IMR-90 (cell line): ENCODE measurements around the gene NRCAM. TPM values are rescaled to one million over a fixed set of nuclear protein-coding genes. Genes with fewer than 3 reads are reported as not detected.

Source experiments
- ATAC-seq: fragments of 200-7000 bp; cut with Tn5 transposase; 2 replicates; pipeline ENCODE4 v1.9.1; 2020; ENCODE audit warnings: low read depth, mild to moderate bottlenecking, moderate library complexity
- BruUV-seq: library from RNA; stranded (reverse); fragments of 400-500 nt; replicated peaks from 2 replicates; lab custom pipeline; 2021; lab: Mats Ljungman, UMichigan
- CTCF ChIA-PET: fragments of 300-600 bp; formaldehyde crosslinking; extraction: SDS; loops from one replicate; lab custom pipeline; 2021; ENCODE audit warnings: antibody characterized with exemption; lab: Yijun Ruan, JAX
- POLR2A ChIA-PET: fragments of 300-600 bp; sonication (Branson Sonifier 250); formaldehyde crosslinking; loops from one replicate; lab custom pipeline; 2022; ENCODE audit warnings: antibody characterized with exemption; ENCODE audit not compliant: unreplicated experiment; lab: Charles Lee
- DNase-seq: peaks from one replicate; pipeline ENCODE4 v3.0.0; 2013
- H2AFZ ChIP-seq: replicated peaks from 2 replicates; pipeline ENCODE3; 2013; ENCODE audit warnings: low read length, mild to moderate bottlenecking; ENCODE audit not compliant: poor library complexity
- H2AK5ac ChIP-seq: 2 replicates; pipeline ENCODE4 v1.6.1; 2013; ENCODE audit warnings: low read depth, low read length, inconsistent platforms
- H2AK9ac ChIP-seq: replicated peaks from 2 replicates; pipeline ENCODE3; 2013; ENCODE audit warnings: mild to moderate bottlenecking, low read depth, low read length, moderate library complexity; ENCODE audit not compliant: poor library complexity
- H2BK120ac ChIP-seq: 2 replicates; pipeline ENCODE4 v1.6.1; 2013; ENCODE audit warnings: low read depth, low read length, inconsistent platforms
- H2BK15ac ChIP-seq: 3 replicates; pipeline ENCODE4 v1.6.1; 2013; ENCODE audit warnings: low read depth, low read length, inconsistent platforms
- H2BK20ac ChIP-seq: 2 replicates; pipeline ENCODE4 v1.6.1; 2013; ENCODE audit warnings: low read depth, mild to moderate bottlenecking, inconsistent platforms, low read length, moderate library complexity
- H2BK5ac ChIP-seq: 2 replicates; pipeline ENCODE4 v1.6.1; 2013; ENCODE audit warnings: mild to moderate bottlenecking, low read depth, low read length, inconsistent platforms; ENCODE audit not compliant: poor library complexity, severe bottlenecking
- H3K14ac ChIP-seq: replicated peaks from 2 replicates; pipeline ENCODE4 v1.6.1; 2013; ENCODE audit warnings: low read depth, low read length, inconsistent platforms
- H3K18ac ChIP-seq: 2 replicates; pipeline ENCODE4 v1.6.1; 2013; ENCODE audit warnings: low read depth, low read length, control low read depth
- H3K23ac ChIP-seq: 2 replicates; pipeline ENCODE4 v1.6.1; 2013; ENCODE audit warnings: low read depth, low read length, inconsistent platforms
- H3K27ac ChIP-seq: 2 replicates; pipeline ENCODE4 v1.5.1; 2013; ENCODE audit warnings: mild to moderate bottlenecking, control low read depth, low read length; ENCODE audit not compliant: insufficient read depth
- H3K27me3 ChIP-seq: 2 replicates; pipeline ENCODE4 v1.6.1; 2013; ENCODE audit warnings: low read length; ENCODE audit not compliant: control insufficient read depth, insufficient read depth
- H3K36me3 ChIP-seq: 2 replicates; pipeline ENCODE4 v1.6.1; 2013; ENCODE audit warnings: low read length, mixed read lengths; ENCODE audit not compliant: control insufficient read depth, insufficient read depth
- H3K4ac ChIP-seq: 2 replicates; pipeline ENCODE4 v1.6.1; 2013; ENCODE audit warnings: low read depth, low read length, inconsistent platforms
- H3K4me1 ChIP-seq: 2 replicates; pipeline ENCODE4 v1.6.1; 2013; ENCODE audit warnings: low read length, mixed read lengths; ENCODE audit not compliant: control insufficient read depth, insufficient read depth
- H3K4me2 ChIP-seq: 2 replicates; pipeline ENCODE4 v1.6.1; 2013; ENCODE audit warnings: low read depth, mild to moderate bottlenecking, control low read depth, low read length, moderate library complexity
- H3K4me3 ChIP-seq: 2 replicates; pipeline ENCODE4 v1.5.1; 2013; ENCODE audit warnings: low read depth, mild to moderate bottlenecking, control low read depth, low read length, moderate library complexity; ENCODE audit not compliant: insufficient read depth
- H3K56ac ChIP-seq: 2 replicates; pipeline ENCODE4 v1.6.1; 2013; ENCODE audit warnings: low read length, inconsistent platforms; ENCODE audit not compliant: insufficient read depth; ENCODE audit errors: extremely low read depth
- H3K79me1 ChIP-seq, 2 experiments: 2 replicates each; pipeline ENCODE4 v1.6.1; 2013; ENCODE audit warnings: low read length in 2 of 2, inconsistent platforms in 1 of 2, low read depth in 1 of 2
- H3K9ac ChIP-seq: 2 replicates; pipeline ENCODE4 v1.6.1; 2013; ENCODE audit warnings: low read depth, low read length, control low read depth
- H3K9me1 ChIP-seq: 2 replicates; pipeline ENCODE4 v1.6.1; 2013; ENCODE audit warnings: low read length, inconsistent platforms; ENCODE audit not compliant: insufficient read depth
- H3K9me3 ChIP-seq: 2 replicates; pipeline ENCODE4 v1.6.1; 2013; ENCODE audit warnings: low read length; ENCODE audit not compliant: control insufficient read depth, insufficient read depth
- H4K20me1 ChIP-seq: 2 replicates; pipeline ENCODE4 v1.6.1; 2013; ENCODE audit warnings: low read length, inconsistent platforms; ENCODE audit not compliant: insufficient read depth
- H4K5ac ChIP-seq: 2 replicates; pipeline ENCODE4 v1.6.1; 2013; ENCODE audit warnings: mild to moderate bottlenecking, low read depth, low read length, control low read depth
- H4K8ac ChIP-seq, 2 experiments: 2 replicates each; pipeline ENCODE4 v1.6.1; 2013; ENCODE audit warnings: low read depth in 2 of 2, low read length in 2 of 2, control low read depth in 1 of 2, inconsistent platforms in 1 of 2
- H4K91ac ChIP-seq: 2 replicates; pipeline ENCODE4 v1.6.1; 2013; ENCODE audit warnings: low read depth, low read length, inconsistent platforms; ENCODE audit not compliant: insufficient read depth
- BHLHE40 ChIP-seq: fragments of 150-350 bp; IDR thresholded peaks from 2 replicates; pipeline ENCODE4 v1.6.1; 2016; ENCODE audit warnings: mild to moderate bottlenecking, low read depth, low read length
- CEBPB ChIP-seq: IDR thresholded peaks from 2 replicates; pipeline ENCODE4 v1.6.1; 2012; ENCODE audit warnings: low read depth, low read length, improper control_type of control experiment
- CHD1 ChIP-seq: IDR thresholded peaks from 2 replicates; pipeline ENCODE4 v1.6.1; 2012; ENCODE audit warnings: low read depth, low read length, improper control_type of control experiment
- FOS ChIP-seq: fragments of 150-350 bp; IDR thresholded peaks from 2 replicates; pipeline ENCODE4 v1.6.1; 2016; ENCODE audit warnings: low read depth, low read length
- MAFK ChIP-seq: IDR thresholded peaks from 2 replicates; pipeline ENCODE4 v1.6.1; 2012; ENCODE audit warnings: low read depth, low read length, improper control_type of control experiment
- MAZ ChIP-seq: IDR thresholded peaks from 2 replicates; pipeline ENCODE4 v1.6.1; 2012; ENCODE audit warnings: low read depth, mild to moderate bottlenecking, low read length, improper control_type of control experiment, moderate library complexity, borderline replicate concordance
- MXI1 ChIP-seq: IDR thresholded peaks from 2 replicates; pipeline ENCODE4 v1.6.1; 2012; ENCODE audit warnings: low read depth, mild to moderate bottlenecking, low read length, moderate library complexity, borderline replicate concordance
- NFE2L2 ChIP-seq: fragments of 150-350 bp; IDR thresholded peaks from 2 replicates; pipeline ENCODE4 v1.6.1; 2016; ENCODE audit warnings: low read depth, mild to moderate bottlenecking, low read length
- POLR2A ChIP-seq: IDR thresholded peaks from 2 replicates; pipeline ENCODE4 v1.6.1; 2012; ENCODE audit warnings: mild to moderate bottlenecking, low read depth, low read length
- RAD21 ChIP-seq: IDR thresholded peaks from 2 replicates; pipeline ENCODE4 v1.6.1; 2012; ENCODE audit warnings: low read length, improper control_type of control experiment
- RCOR1 ChIP-seq: IDR thresholded peaks from 2 replicates; pipeline ENCODE4 v1.6.1; 2012; ENCODE audit warnings: mild to moderate bottlenecking, low read length, improper control_type of control experiment; ENCODE audit not compliant: insufficient replicate concordance
- RFX5 ChIP-seq: IDR thresholded peaks from 2 replicates; pipeline ENCODE4 v1.8.0; 2012; ENCODE audit warnings: low read depth, mild to moderate bottlenecking, low read length, moderate library complexity
- SMC3 ChIP-seq: fragments of 150-350 bp; IDR thresholded peaks from 2 replicates; pipeline ENCODE4 v1.6.1; 2016; ENCODE audit warnings: low read depth, mild to moderate bottlenecking, antibody characterized with exemption, low read length, moderate library complexity
- USF2 ChIP-seq: fragments of 150-350 bp; IDR thresholded peaks from 2 replicates; pipeline ENCODE4 v1.6.1; 2017; ENCODE audit warnings: mild to moderate bottlenecking, antibody characterized with exemption, low read length, low read depth
- WGBS, 2 experiments: methylation state at CpG; one replicate each; pipeline versions ENCODE4 v1.1.5 to v1.1.7; 2013; ENCODE audit warnings: missing lambda C conversion rate in 2 of 2; ENCODE audit not compliant: insufficient read length in 1 of 2; ENCODE audit errors: extremely low coverage in 2 of 2; 5-methylcytosine and 5-hydroxymethylcytosine counted together
- dilution Hi-C: fragments of 300-500 bp; cut with HindIII; formaldehyde crosslinking; loops from one replicate; pipeline ENCODE4 v1.14.3; 2018; ENCODE audit warnings: low sequenced_read_pairs; ENCODE audit not compliant: unreplicated experiment
- in situ Hi-C: fragments of 300-500 bp; cut with MboI; formaldehyde crosslinking; loops from 3 replicates; pipeline ENCODE4 v1.14.3; 2019; ENCODE audit warnings: low sequenced_read_pairs, inconsistent platforms, mixed read lengths
- intact Hi-C: fragments of 100-400 bp; cut with micrococcal nuclease; formaldehyde crosslinking; loops from 2 replicates; pipeline ENCODE4 v1.10.0; 2022
- polyA plus RNA-seq, 3 experiments: library from polyadenylated mRNA; depleted of rRNA; stranded (reverse); fragments of >200 nt; gene quantifications; 2 replicates each; pipeline ENCODE4 v1.2.3, GENCODE V29; 2012; ENCODE audit warnings: low replicate concordance in 1 of 3
- total RNA-seq: library from RNA; depleted of rRNA; stranded (reverse); fragments of >200 nt; gene quantifications from 2 replicates; pipeline ENCODE4 v1.2.3, GENCODE V29; 2012
- TF ChIP-seq, protein P1 (sequence below): fragments of 150-350 bp; IDR thresholded peaks from 2 replicates; pipeline ENCODE4 v1.6.1; 2016; ENCODE audit warnings: low read depth, mild to moderate bottlenecking, low read length, moderate library complexity, borderline replicate concordance
- TF ChIP-seq, protein P2 (sequence below): conservative IDR thresholded peaks from 2 replicates; pipeline ENCODE4 v1.5.1; 2012; ENCODE audit warnings: mild to moderate bottlenecking, low read depth, low read length, improper control_type of control experiment

The NRCAM gene
- total and polyA plus RNA-seq, 2 of the 4 experiments (the other 2 are of a cell fraction) = 0.46 to 1.1 TPM

GRCh38 chr7:108236681-108237415, 219.4 kb downstream of the NRCAM start:
- ChIA-PET POLR2A (no interaction called here), CTCF (interaction anchor here (0.7 kb wide), 1 partner anchor 10 kb away, joined by 4 read pairs; no protein-coding TSS in a partner anchor)
- no peak overlapping the region for H3K18ac ChIP-seq
- no peak overlapping the region for H3K27ac ChIP-seq
- H4K8ac ChIP-seq = no peak overlapping the region
- no peak for DNase-seq
- no peak overlapping the region for H2BK120ac ChIP-seq
- no peak overlapping the region for H2BK5ac ChIP-seq
- ATAC-seq = no peak
- WGBS, 2 experiments = no CpG with 5 or more reads among the region's 2 CpGs
- dilution Hi-C loops (no loop called here), in situ Hi-C loops (no loop called here), intact Hi-C loops (no loop called here)
- no peak overlapping the region for H2AK9ac ChIP-seq
- H2BK15ac ChIP-seq = no peak overlapping the region
- no peaks in the 10 kb centered on the region for H3K9me1 ChIP-seq
- H2BK20ac ChIP-seq = no peak overlapping the region
- H2AFZ ChIP-seq = no peak overlapping the region
- H3K9me3 ChIP-seq = no peaks in the 10 kb centered on the region
- BruUV-seq = no TSS peak
- no peak for TF ChIP-seq POLR2A
- TF ChIP-seq RAD21 = no peak
- no peak for TF ChIP-seq NFE2L2
- TF ChIP-seq, protein P1, sequence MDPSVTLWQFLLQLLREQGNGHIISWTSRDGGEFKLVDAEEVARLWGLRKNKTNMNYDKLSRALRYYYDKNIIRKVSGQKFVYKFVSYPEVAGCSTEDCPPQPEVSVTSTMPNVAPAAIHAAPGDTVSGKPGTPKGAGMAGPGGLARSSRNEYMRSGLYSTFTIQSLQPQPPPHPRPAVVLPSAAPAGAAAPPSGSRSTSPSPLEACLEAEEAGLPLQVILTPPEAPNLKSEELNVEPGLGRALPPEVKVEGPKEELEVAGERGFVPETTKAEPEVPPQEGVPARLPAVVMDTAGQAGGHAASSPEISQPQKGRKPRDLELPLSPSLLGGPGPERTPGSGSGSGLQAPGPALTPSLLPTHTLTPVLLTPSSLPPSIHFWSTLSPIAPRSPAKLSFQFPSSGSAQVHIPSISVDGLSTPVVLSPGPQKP = no peak
- no peak for TF ChIP-seq MAZ
- TF ChIP-seq CEBPB = no peak
- no peak for TF ChIP-seq MAFK
- no peak for TF ChIP-seq FOS
- no peak for TF ChIP-seq USF2
- no peak for TF ChIP-seq RFX5
- TF ChIP-seq RCOR1 = no peak
- TF ChIP-seq, protein P2, sequence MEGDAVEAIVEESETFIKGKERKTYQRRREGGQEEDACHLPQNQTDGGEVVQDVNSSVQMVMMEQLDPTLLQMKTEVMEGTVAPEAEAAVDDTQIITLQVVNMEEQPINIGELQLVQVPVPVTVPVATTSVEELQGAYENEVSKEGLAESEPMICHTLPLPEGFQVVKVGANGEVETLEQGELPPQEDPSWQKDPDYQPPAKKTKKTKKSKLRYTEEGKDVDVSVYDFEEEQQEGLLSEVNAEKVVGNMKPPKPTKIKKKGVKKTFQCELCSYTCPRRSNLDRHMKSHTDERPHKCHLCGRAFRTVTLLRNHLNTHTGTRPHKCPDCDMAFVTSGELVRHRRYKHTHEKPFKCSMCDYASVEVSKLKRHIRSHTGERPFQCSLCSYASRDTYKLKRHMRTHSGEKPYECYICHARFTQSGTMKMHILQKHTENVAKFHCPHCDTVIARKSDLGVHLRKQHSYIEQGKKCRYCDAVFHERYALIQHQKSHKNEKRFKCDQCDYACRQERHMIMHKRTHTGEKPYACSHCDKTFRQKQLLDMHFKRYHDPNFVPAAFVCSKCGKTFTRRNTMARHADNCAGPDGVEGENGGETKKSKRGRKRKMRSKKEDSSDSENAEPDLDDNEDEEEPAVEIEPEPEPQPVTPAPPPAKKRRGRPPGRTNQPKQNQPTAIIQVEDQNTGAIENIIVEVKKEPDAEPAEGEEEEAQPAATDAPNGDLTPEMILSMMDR = no peak
- no peak for TF ChIP-seq MXI1
- no peak for TF ChIP-seq CHD1
- TF ChIP-seq BHLHE40 = no peak
- TF ChIP-seq SMC3 = no peak
- H3K4me2 ChIP-seq = no peak overlapping the region
- H3K4ac ChIP-seq = no peak overlapping the region
- no peak overlapping the region for H3K56ac ChIP-seq
- H3K14ac ChIP-seq = no peak overlapping the region
- no peaks in the 10 kb centered on the region for H3K27me3 ChIP-seq
- no peak overlapping the region for H3K4me3 ChIP-seq
- H3K9ac ChIP-seq = no peak overlapping the region
- H3K36me3 ChIP-seq = no peaks in the 10 kb centered on the region
- H3K79me1 ChIP-seq = no peaks in the 10 kb centered on the region
- no peak overlapping the region for H2AK5ac ChIP-seq
- no peak overlapping the region for H4K5ac ChIP-seq
- H3K23ac ChIP-seq = no peak overlapping the region
- H3K4me1 ChIP-seq = peaks cover 5% of the 10 kb centered on the region; the same call in 1 of the 2 replicates
- no peak overlapping the region for H4K91ac ChIP-seq
- no peaks in the 10 kb centered on the region for H4K20me1 ChIP-seq
